ENCODE measurements around the gene SMYD3.

Gene SMYD3

GRCh38 chr1:246526380-246526779 lies 19.3 kb upstream of the SMYD3 start:
- Histone ChIP-seq H3K4me3 (ENCODE audit: low read depth, low read length) (no peak overlapping the region), H3K9me3 (ENCODE audit: control insufficient read depth, insufficient read depth, low read depth, low read length) (no peaks in the 10 kb centered on the region), H3K4me1 (ENCODE audit: control insufficient read depth, insufficient read depth, low read length) (no peaks in the 10 kb centered on the region), H3K27ac (ENCODE audit: extremely low read depth, low read depth, low read length) (no peak overlapping the region), H3K36me3 (ENCODE audit: control insufficient read depth in 2 of 2, insufficient read depth in 1 of 2, low read length in 2 of 2) (no peaks in the 10 kb centered on the region)
- ChIA-PET CTCF (no interaction called here), POLR2A (no interaction called here)
- no peak for TF ChIP-seq ZSCAN23 (tag by site-specific recombination; IDR thresholded peaks at IDR 0.05)
- no peak for TF ChIP-seq ZNF311 (tag by site-specific recombination; IDR thresholded peaks at IDR 0.05; ENCODE audit: borderline replicate concordance)
- no peak for TF ChIP-seq ZNF521 (tag by site-specific recombination; IDR thresholded peaks at IDR 0.05)
- no peak for TF ChIP-seq ZNF112 (tag by site-specific recombination; IDR thresholded peaks at IDR 0.05)
- TF ChIP-seq ZBTB49 (tag by site-specific recombination; IDR thresholded peaks at IDR 0.05; ENCODE audit: low read depth): no peak
- no peak for TF ChIP-seq ZNF202 (tag by site-specific recombination; IDR thresholded peaks at IDR 0.05; ENCODE audit: borderline replicate concordance)
- TF ChIP-seq, protein P1, sequence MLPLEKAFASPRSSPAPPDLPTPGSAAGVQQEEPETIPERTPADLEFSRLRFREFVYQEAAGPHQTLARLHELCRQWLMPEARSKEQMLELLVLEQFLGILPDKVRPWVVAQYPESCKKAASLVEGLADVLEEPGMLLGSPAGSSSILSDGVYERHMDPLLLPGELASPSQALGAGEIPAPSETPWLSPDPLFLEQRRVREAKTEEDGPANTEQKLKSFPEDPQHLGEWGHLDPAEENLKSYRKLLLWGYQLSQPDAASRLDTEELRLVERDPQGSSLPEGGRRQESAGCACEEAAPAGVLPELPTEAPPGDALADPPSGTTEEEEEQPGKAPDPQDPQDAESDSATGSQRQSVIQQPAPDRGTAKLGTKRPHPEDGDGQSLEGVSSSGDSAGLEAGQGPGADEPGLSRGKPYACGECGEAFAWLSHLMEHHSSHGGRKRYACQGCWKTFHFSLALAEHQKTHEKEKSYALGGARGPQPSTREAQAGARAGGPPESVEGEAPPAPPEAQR (tag by site-specific recombination; IDR thresholded peaks at IDR 0.05): no peak
- no peak for TF ChIP-seq ZNF140 (tag by site-specific recombination; IDR thresholded peaks at IDR 0.05)
- no peak for TF ChIP-seq KLF1 (tag by site-specific recombination; IDR thresholded peaks at IDR 0.05)
- no peak for TF ChIP-seq ZNF184 (tag by site-specific recombination; IDR thresholded peaks at IDR 0.05)
- TF ChIP-seq MZF1 (tag by site-specific recombination; IDR thresholded peaks at IDR 0.05; ENCODE audit: borderline replicate concordance): no peak
- no peak for TF ChIP-seq HOXA7 (CRISPR knock-in tag; IDR thresholded peaks at IDR 0.05; ENCODE audit: borderline replicate concordance)
- TF ChIP-seq ZNF2 (tag by site-specific recombination; IDR thresholded peaks at IDR 0.05): no peak
- no peak for TF ChIP-seq ZNF529 (tag by site-specific recombination; IDR thresholded peaks at IDR 0.05; ENCODE audit: insufficient replicate concordance)
- TF ChIP-seq, protein P2, sequence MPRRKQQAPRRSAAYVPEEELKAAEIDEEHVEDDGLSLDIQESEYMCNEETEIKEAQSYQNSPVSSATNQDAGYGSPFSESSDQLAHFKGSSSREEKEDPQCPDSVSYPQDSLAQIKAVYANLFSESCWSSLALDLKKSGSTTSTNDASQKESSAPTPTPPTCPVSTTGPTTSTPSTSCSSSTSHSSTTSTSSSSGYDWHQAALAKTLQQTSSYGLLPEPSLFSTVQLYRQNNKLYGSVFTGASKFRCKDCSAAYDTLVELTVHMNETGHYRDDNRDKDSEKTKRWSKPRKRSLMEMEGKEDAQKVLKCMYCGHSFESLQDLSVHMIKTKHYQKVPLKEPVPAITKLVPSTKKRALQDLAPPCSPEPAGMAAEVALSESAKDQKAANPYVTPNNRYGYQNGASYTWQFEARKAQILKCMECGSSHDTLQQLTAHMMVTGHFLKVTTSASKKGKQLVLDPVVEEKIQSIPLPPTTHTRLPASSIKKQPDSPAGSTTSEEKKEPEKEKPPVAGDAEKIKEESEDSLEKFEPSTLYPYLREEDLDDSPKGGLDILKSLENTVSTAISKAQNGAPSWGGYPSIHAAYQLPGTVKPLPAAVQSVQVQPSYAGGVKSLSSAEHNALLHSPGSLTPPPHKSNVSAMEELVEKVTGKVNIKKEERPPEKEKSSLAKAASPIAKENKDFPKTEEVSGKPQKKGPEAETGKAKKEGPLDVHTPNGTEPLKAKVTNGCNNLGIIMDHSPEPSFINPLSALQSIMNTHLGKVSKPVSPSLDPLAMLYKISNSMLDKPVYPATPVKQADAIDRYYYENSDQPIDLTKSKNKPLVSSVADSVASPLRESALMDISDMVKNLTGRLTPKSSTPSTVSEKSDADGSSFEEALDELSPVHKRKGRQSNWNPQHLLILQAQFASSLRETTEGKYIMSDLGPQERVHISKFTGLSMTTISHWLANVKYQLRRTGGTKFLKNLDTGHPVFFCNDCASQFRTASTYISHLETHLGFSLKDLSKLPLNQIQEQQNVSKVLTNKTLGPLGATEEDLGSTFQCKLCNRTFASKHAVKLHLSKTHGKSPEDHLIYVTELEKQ (tag by site-specific recombination; IDR thresholded peaks at IDR 0.05; ENCODE audit: borderline replicate concordance): no peak

DNA sequence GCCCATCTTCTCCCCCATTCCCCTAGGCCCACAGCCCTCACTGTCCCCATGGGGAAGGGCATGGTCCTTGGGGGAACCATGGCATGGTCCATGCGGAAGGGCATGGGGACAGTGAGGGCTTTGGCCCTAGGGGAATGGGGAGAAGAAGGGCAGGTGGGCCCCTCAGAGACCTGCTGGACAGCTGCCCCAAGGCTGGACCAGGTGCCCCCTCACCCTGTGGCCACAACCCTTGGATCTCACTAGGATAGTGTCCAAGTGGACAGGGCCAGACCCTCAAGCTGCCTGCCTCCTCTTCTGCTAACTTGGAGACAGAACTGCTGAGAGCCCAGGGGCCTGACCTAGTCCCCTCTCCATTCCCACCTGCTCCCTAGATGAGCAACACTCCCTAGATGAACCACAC lies 12.4 kb upstream of the SMYD3 start:
- POLR2A ChIA-PET: no interaction called here
- no peaks in the 10 kb centered on the region for H3K9me3 ChIP-seq (ENCODE audit: control insufficient read depth, insufficient read depth, low read depth, low read length)
- no peak overlapping the region for H3K4me3 ChIP-seq (ENCODE audit: low read depth, low read length)
- CTCF ChIA-PET: no interaction called here
- no peaks in the 10 kb centered on the region for H3K36me3 ChIP-seq (ENCODE audit: control insufficient read depth in 2 of 2, insufficient read depth in 1 of 2, low read length in 2 of 2)
- H3K27ac ChIP-seq (ENCODE audit: extremely low read depth, low read depth, low read length): no peak overlapping the region
- H3K4me1 ChIP-seq (ENCODE audit: control insufficient read depth, insufficient read depth, low read length): no peaks in the 10 kb centered on the region
- TF ChIP-seq ZNF488 (tag by site-specific recombination; IDR thresholded peaks at IDR 0.05) (no peak), ZSCAN16 (tag by site-specific recombination; IDR thresholded peaks at IDR 0.05) (no peak), ZNF792 (tag by site-specific recombination; IDR thresholded peaks at IDR 0.05) (no peak), ZBTB48 (tag by site-specific recombination; IDR thresholded peaks at IDR 0.05) (no peak), ZNF513 (tag by site-specific recombination; IDR thresholded peaks at IDR 0.05) (no peak)
- TF ChIP-seq, protein P3, sequence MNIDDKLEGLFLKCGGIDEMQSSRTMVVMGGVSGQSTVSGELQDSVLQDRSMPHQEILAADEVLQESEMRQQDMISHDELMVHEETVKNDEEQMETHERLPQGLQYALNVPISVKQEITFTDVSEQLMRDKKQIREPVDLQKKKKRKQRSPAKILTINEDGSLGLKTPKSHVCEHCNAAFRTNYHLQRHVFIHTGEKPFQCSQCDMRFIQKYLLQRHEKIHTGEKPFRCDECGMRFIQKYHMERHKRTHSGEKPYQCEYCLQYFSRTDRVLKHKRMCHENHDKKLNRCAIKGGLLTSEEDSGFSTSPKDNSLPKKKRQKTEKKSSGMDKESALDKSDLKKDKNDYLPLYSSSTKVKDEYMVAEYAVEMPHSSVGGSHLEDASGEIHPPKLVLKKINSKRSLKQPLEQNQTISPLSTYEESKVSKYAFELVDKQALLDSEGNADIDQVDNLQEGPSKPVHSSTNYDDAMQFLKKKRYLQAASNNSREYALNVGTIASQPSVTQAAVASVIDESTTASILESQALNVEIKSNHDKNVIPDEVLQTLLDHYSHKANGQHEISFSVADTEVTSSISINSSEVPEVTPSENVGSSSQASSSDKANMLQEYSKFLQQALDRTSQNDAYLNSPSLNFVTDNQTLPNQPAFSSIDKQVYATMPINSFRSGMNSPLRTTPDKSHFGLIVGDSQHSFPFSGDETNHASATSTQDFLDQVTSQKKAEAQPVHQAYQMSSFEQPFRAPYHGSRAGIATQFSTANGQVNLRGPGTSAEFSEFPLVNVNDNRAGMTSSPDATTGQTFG (tag by site-specific recombination; IDR thresholded peaks at IDR 0.05; ENCODE audit: borderline replicate concordance): no peak
